H9 (cell line): Measurements from ENCODE around the gene CMSS1. TPM values are rescaled to one million over a fixed set of nuclear protein-coding genes. Genes with fewer than 3 reads are reported as not detected.
A peak's percentile ranks its signal among the peaks of the same experiment; 100 is the strongest.

Source experiments
- DNase-seq: peaks from one replicate; pipeline ENCODE4 v3.0.0-alpha.2; 2017
- H2AFZ ChIP-seq: one replicate; pipeline ENCODE4 v1.6.1; 2013; ENCODE audit warnings: mild to moderate bottlenecking, low read length, control low read depth, moderate library complexity
- H2AK5ac ChIP-seq: 2 replicates; pipeline ENCODE4 v1.6.1; 2013; ENCODE audit warnings: low read length, control low read depth, mixed read lengths; ENCODE audit not compliant: insufficient read length
- H2BK120ac ChIP-seq: one replicate; pipeline ENCODE4 v1.6.1; 2013; ENCODE audit warnings: low read depth, mild to moderate bottlenecking, low read length, control low read depth, inconsistent platforms; ENCODE audit not compliant: poor library complexity, severe bottlenecking
- H2BK12ac ChIP-seq: 2 replicates; pipeline ENCODE4 v1.6.1; 2013; ENCODE audit warnings: low read length, control low read depth, mixed read lengths, low read depth; ENCODE audit not compliant: insufficient read length
- H2BK15ac ChIP-seq: 2 replicates; pipeline ENCODE4 v1.6.1; 2013; ENCODE audit warnings: low read depth, low read length, control low read depth
- H2BK20ac ChIP-seq: one replicate; pipeline ENCODE4 v1.6.1; 2013; ENCODE audit warnings: low read depth, mild to moderate bottlenecking, low read length, control low read depth, inconsistent platforms; ENCODE audit not compliant: poor library complexity, severe bottlenecking
- H2BK5ac ChIP-seq: 2 replicates; pipeline ENCODE4 v1.6.1; 2013; ENCODE audit warnings: low read length, control low read depth, mixed read lengths; ENCODE audit not compliant: insufficient read length
- H3K14ac ChIP-seq: 2 replicates; pipeline ENCODE4 v1.6.1; 2013; ENCODE audit warnings: low read length, control low read depth; ENCODE audit not compliant: insufficient read depth
- H3K18ac ChIP-seq: 2 replicates; pipeline ENCODE4 v1.6.1; 2013; ENCODE audit warnings: low read depth, mild to moderate bottlenecking, mixed read lengths, low read length, control low read depth; ENCODE audit not compliant: insufficient read length
- H3K23ac ChIP-seq: 2 replicates; pipeline ENCODE4 v1.6.1; 2013; ENCODE audit warnings: low read length, control low read depth, mixed read lengths, low read depth; ENCODE audit not compliant: insufficient read length
- H3K23me2 ChIP-seq: 2 replicates; pipeline ENCODE4 v1.6.1; 2013; ENCODE audit warnings: low read depth, mild to moderate bottlenecking, mixed read lengths, low read length, control low read depth; ENCODE audit not compliant: insufficient read length, poor library complexity, severe bottlenecking
- H3K27ac ChIP-seq: 2 replicates; pipeline ENCODE4 v1.5.1; 2013; ENCODE audit warnings: low read length, control low read depth, mixed read lengths, low read depth; ENCODE audit not compliant: insufficient read length
- H3K27me3 ChIP-seq: 2 replicates; pipeline ENCODE4 v1.6.1; 2013; ENCODE audit warnings: low read length, control low read depth, inconsistent platforms; ENCODE audit not compliant: insufficient read depth
- H3K4ac ChIP-seq: 2 replicates; pipeline ENCODE4 v1.6.1; 2013; ENCODE audit warnings: low read depth, mild to moderate bottlenecking, control low read depth, inconsistent platforms, low read length, moderate library complexity
- H3K4me1 ChIP-seq: 2 replicates; pipeline ENCODE4 v1.6.1; 2013; ENCODE audit warnings: low read length, control low read depth, inconsistent platforms; ENCODE audit not compliant: insufficient read depth
- H3K4me2 ChIP-seq: 2 replicates; pipeline ENCODE4 v1.6.1; 2013; ENCODE audit warnings: low read length, control low read depth, mixed read lengths; ENCODE audit not compliant: insufficient read length, insufficient read depth
- H3K56ac ChIP-seq: 2 replicates; pipeline ENCODE4 v1.6.1; 2013; ENCODE audit warnings: low read depth, mild to moderate bottlenecking, mixed read lengths, low read length, control low read depth; ENCODE audit not compliant: insufficient read length
- H3K79me1 ChIP-seq: 2 replicates; pipeline ENCODE4 v1.6.1; 2013; ENCODE audit warnings: low read depth, mild to moderate bottlenecking, moderate library complexity, low read length, control low read depth, inconsistent platforms; ENCODE audit not compliant: insufficient read depth, poor library complexity, severe bottlenecking
- H3K79me2 ChIP-seq: 2 replicates; pipeline ENCODE4 v1.6.1; 2013; ENCODE audit warnings: low read length, control low read depth, inconsistent platforms; ENCODE audit not compliant: insufficient read depth
- H3K9ac ChIP-seq: 2 replicates; pipeline ENCODE4 v1.6.1; 2013; ENCODE audit warnings: low read length, control low read depth, mixed read lengths; ENCODE audit not compliant: insufficient read length; ENCODE audit errors: extremely low read depth
- H3K9me3 ChIP-seq: one replicate; pipeline ENCODE4 v1.6.1; 2013; ENCODE audit warnings: low read depth, low read length, inconsistent platforms; ENCODE audit not compliant: control insufficient read depth
- H3T11ph ChIP-seq: one replicate; pipeline ENCODE4 v1.6.1; 2013; ENCODE audit warnings: mild to moderate bottlenecking, low read length, control low read depth, inconsistent platforms
- H4K20me1 ChIP-seq: one replicate; pipeline ENCODE4 v1.6.1; 2013; ENCODE audit not compliant: control insufficient read depth, insufficient read length, insufficient read depth
- H4K5ac ChIP-seq: 2 replicates; pipeline ENCODE4 v1.6.1; 2013; ENCODE audit warnings: low read depth, mild to moderate bottlenecking, mixed read lengths, low read length, control low read depth; ENCODE audit not compliant: insufficient read length
- H4K8ac ChIP-seq: replicated peaks from 2 replicates; pipeline ENCODE4 v1.6.1; 2013; ENCODE audit warnings: low read length, control low read depth, mixed read lengths, low read depth; ENCODE audit not compliant: insufficient read length
- H4K91ac ChIP-seq: 2 replicates; pipeline ENCODE4 v1.6.1; 2013; ENCODE audit warnings: low read depth, mild to moderate bottlenecking, moderate library complexity, mixed read lengths, low read length, control low read depth; ENCODE audit not compliant: insufficient read length
- H3K27ac Mint-ChIP-seq, 3 experiments: 2 replicates in 2 of 3; 3 replicates in 1 of 3; pipeline ENCODE4 v1.8.0; 2020 to 2021; ENCODE audit warnings: mixed read lengths in 3 of 3, mild to moderate bottlenecking in 1 of 3, moderate library complexity in 1 of 3
- H3K27me3 Mint-ChIP-seq: 2 replicates; pipeline ENCODE4 v1.8.0; 2021; ENCODE audit warnings: low read depth, mild to moderate bottlenecking, moderate library complexity, mixed read lengths
- H3K36me3 Mint-ChIP-seq, 3 experiments: 2 replicates in 2 of 3; 3 replicates in 1 of 3; pipeline ENCODE4 v1.8.0; 2020 to 2021; ENCODE audit warnings: low read depth in 3 of 3, mixed read lengths in 3 of 3; ENCODE audit not compliant: insufficient read depth in 1 of 3
- H3K4me1 Mint-ChIP-seq, 2 experiments: 2 replicates each; pipeline ENCODE4 v1.8.0; 2020; ENCODE audit warnings: mixed read lengths in 2 of 2
- H3K4me3 Mint-ChIP-seq, 2 experiments: 2 replicates in 1 of 2; 3 replicates in 1 of 2; pipeline ENCODE4 v1.8.0; 2020 to 2021; ENCODE audit warnings: mild to moderate bottlenecking in 2 of 2, mixed read lengths in 2 of 2, moderate library complexity in 1 of 2
- H3K9me3 Mint-ChIP-seq, 2 experiments: 2 replicates in 1 of 2; 3 replicates in 1 of 2; pipeline ENCODE4 v1.8.0; 2020; ENCODE audit warnings: mild to moderate bottlenecking in 2 of 2, mixed read lengths in 2 of 2, moderate library complexity in 1 of 2
- WGBS: extraction: QIAGEN DNeasy Blood & Tissue Kit; methylation state at CpG from one replicate; pipeline ENCODE4 v1.1.7; 2013; ENCODE audit warnings: missing lambda C conversion rate, low lambda C conversion rate, mixed read lengths; ENCODE audit not compliant: insufficient read length; ENCODE audit errors: extremely low coverage; 5-methylcytosine and 5-hydroxymethylcytosine counted together
- total RNA-seq: library from RNA; stranded (reverse); gene quantifications from 2 replicates; pipeline ENCODE4 v1.2.1, GENCODE V29; 2021
- TF ChIP-seq, protein P1 (sequence below): fragments of 200-600 bp; sonication (generic); conservative IDR thresholded peaks from 3 replicates; pipeline ENCODE4 v1.8.0; 2021; ENCODE audit warnings: antibody characterized with exemption, mild to moderate bottlenecking

CMSS1 gene
- total RNA-seq, 1 experiment from 2014 or later = 61.8 TPM

DNA sequence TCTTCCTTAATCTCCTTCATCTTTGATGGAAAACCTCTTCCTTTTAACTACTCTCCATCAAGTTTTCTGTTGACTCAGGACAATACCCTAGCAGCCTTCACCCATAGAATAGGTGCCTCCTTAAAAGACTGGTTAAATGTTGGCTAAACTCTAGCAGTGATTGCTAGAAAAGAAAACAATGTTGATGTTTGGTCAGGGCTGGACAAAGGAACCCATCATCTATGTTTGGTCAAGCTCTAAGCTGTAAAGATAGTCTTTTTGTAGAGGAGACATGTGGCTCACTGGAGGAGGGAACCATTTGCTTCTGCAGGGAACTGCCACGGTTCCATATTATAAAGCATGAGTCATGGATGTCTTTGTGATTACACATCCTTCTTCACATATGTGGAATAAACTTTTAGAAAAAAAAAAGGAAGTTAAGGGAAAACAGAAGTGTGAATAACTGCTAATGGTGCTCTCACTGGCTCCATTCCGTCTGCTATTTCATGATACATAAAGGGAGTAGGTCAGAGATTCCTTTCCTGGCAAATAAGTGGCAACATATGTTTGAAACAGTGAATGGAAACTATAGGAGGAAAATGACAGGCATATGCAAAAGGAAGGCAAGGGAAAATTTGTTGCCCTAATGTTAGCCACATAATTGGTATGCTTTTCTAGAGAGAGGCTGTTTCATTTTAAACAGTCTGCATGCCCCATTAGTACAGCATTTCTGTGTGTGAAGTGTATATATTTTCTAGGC, 78.2 kb downstream of the CMSS1 start:
- H4K5ac ChIP-seq = no peak overlapping the region
- H3K9me3 ChIP-seq = no peaks in the 10 kb centered on the region
- Mint-ChIP-seq H3K9me3 (no peaks in the 10 kb centered on the region), H3K27me3 (no peaks in the 10 kb centered on the region), H3K4me1 (peaks cover 15 to 20% of the 10 kb centered on the region in 2 experiments), H3K27ac (peak overlapping the region; percentile 76 to 93 (median 79); a peak in 5 of 7 replicates), H3K4me3 (peak overlapping the region in 1 of 2 experiments; percentile 4; a peak in 1 of 5 replicates), H3K36me3 (no peaks in the 10 kb centered on the region)
- H2BK15ac ChIP-seq = no peak overlapping the region
- no peak overlapping the region for H4K91ac ChIP-seq
- H4K20me1 ChIP-seq = no peaks in the 10 kb centered on the region
- peak overlapping the region; percentile 90 for H3K27ac ChIP-seq
- TF ChIP-seq, protein P1, sequence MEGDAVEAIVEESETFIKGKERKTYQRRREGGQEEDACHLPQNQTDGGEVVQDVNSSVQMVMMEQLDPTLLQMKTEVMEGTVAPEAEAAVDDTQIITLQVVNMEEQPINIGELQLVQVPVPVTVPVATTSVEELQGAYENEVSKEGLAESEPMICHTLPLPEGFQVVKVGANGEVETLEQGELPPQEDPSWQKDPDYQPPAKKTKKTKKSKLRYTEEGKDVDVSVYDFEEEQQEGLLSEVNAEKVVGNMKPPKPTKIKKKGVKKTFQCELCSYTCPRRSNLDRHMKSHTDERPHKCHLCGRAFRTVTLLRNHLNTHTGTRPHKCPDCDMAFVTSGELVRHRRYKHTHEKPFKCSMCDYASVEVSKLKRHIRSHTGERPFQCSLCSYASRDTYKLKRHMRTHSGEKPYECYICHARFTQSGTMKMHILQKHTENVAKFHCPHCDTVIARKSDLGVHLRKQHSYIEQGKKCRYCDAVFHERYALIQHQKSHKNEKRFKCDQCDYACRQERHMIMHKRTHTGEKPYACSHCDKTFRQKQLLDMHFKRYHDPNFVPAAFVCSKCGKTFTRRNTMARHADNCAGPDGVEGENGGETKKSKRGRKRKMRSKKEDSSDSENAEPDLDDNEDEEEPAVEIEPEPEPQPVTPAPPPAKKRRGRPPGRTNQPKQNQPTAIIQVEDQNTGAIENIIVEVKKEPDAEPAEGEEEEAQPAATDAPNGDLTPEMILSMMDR = no peak
- H4K8ac ChIP-seq = no peak overlapping the region
- H3K79me1 ChIP-seq = no peaks in the 10 kb centered on the region
- no peak overlapping the region; the same call in 1 of the 2 replicates for H3K4ac ChIP-seq
- peak overlapping the region; percentile 61 for H3K18ac ChIP-seq
- H3K23ac ChIP-seq = no peak overlapping the region
- H3T11ph ChIP-seq = peak overlapping the region; percentile 77
- peak overlapping the region; percentile 54 for H2AK5ac ChIP-seq
- H2BK5ac ChIP-seq = no peak overlapping the region
- peaks cover 8% of the 10 kb centered on the region; the same call in 1 of the 2 replicates for H3K4me1 ChIP-seq
- H3K14ac ChIP-seq = peak overlapping the region; percentile 67; the same call in 1 of the 2 replicates
- no peak overlapping the region for H2AFZ ChIP-seq
- no peak overlapping the region for H3K9ac ChIP-seq
- no peak overlapping the region for H3K4me2 ChIP-seq
- H2BK12ac ChIP-seq = peak overlapping the region; percentile 41
- no peak for DNase-seq
- no peaks in the 10 kb centered on the region; the same call in 1 of the 2 replicates for H3K79me2 ChIP-seq
- H2BK120ac ChIP-seq = no peak overlapping the region
- H3K23me2 ChIP-seq = no peaks in the 10 kb centered on the region
- no peaks in the 10 kb centered on the region for H3K27me3 ChIP-seq
- no CpG with 5 or more reads among the region's 2 CpGs for WGBS
- H3K56ac ChIP-seq = no peak overlapping the region
- no peak overlapping the region for H2BK20ac ChIP-seq
